H1 (cell line): ENCODE results near the gene SLC9C1. TPM values are rescaled to one million over a fixed set of nuclear protein-coding genes. Genes with fewer than 3 reads are reported as not detected.

Source experiments
- CTCF ChIA-PET: fragments of 300-600 bp; sonication (Branson Sonifier 250); formaldehyde crosslinking; loops from one replicate; lab custom pipeline; 2021; ENCODE audit not compliant: partially characterized antibody; lab: Charles Lee
- POLR2A ChIA-PET: fragments of 300-600 bp; sonication (Branson Sonifier 250); formaldehyde crosslinking; loops from one replicate; lab custom pipeline; 2021; ENCODE audit warnings: inconsistent platforms; ENCODE audit not compliant: partially characterized antibody; lab: Charles Lee
- DNase-seq, 2 experiments: peaks; one replicate each; pipeline versions ENCODE4 v3.0.0 to v3.0.0-alpha.2; 2010 to 2022; ENCODE audit warnings: low spot score in 2 of 2, low read depth in 1 of 2, mixed read lengths in 1 of 2
- FAIRE-seq: peaks from 2 replicates; lab custom pipeline; 2011; peaks lifted over from hg19 to GRCh38; lab: Jason Lieb, UNC
- H2AFZ ChIP-seq: 2 replicates; pipeline ENCODE4 v1.8.1; 2012; ENCODE audit warnings: low read length, inconsistent platforms
- H2AK5ac ChIP-seq: 2 replicates; pipeline ENCODE4 v1.6.1; 2013; ENCODE audit warnings: low read depth, low read length
- H2BK120ac ChIP-seq: replicated peaks from 2 replicates; pipeline ENCODE3; 2013; ENCODE audit warnings: low read depth, low read length, inconsistent platforms
- H2BK12ac ChIP-seq: 2 replicates; pipeline ENCODE4 v1.6.1; 2013; ENCODE audit warnings: low read depth, low read length
- H2BK15ac ChIP-seq: 2 replicates; pipeline ENCODE4 v1.6.1; 2013; ENCODE audit warnings: low read length
- H2BK20ac ChIP-seq: 2 replicates; pipeline ENCODE4 v1.6.1; 2013; ENCODE audit warnings: low read length
- H2BK5ac ChIP-seq: 2 replicates; pipeline ENCODE4 v1.6.1; 2013; ENCODE audit warnings: low read depth, low read length
- H3K14ac ChIP-seq: 2 replicates; pipeline ENCODE4 v1.6.1; 2013; ENCODE audit warnings: inconsistent platforms; ENCODE audit not compliant: insufficient read length
- H3K18ac ChIP-seq: 2 replicates; pipeline ENCODE4 v1.6.1; 2013; ENCODE audit warnings: low read length; ENCODE audit errors: extremely low read depth
- H3K23ac ChIP-seq: 2 replicates; pipeline ENCODE4 v1.6.1; 2013; ENCODE audit warnings: inconsistent platforms; ENCODE audit not compliant: insufficient read length
- H3K23me2 ChIP-seq: 2 replicates; pipeline ENCODE4 v1.6.1; 2013; ENCODE audit warnings: low read depth, low read length
- H3K27ac ChIP-seq: 2 replicates; pipeline ENCODE4 v1.6.1; 2011; ENCODE audit warnings: low read depth, low read length, inconsistent platforms
- H3K27me3 ChIP-seq, 4 experiments: replicated peaks in 1 of 4; 1 replicate in 1 of 4; 2 replicates in 3 of 4; pipeline versions ENCODE4 v1.6.1 to v1.8.1; 2011 to 2013; ENCODE audit warnings: low read length in 3 of 4, mild to moderate bottlenecking in 3 of 4, inconsistent platforms in 2 of 4, mixed read lengths in 2 of 4, moderate library complexity in 1 of 4; ENCODE audit not compliant: control insufficient read depth in 3 of 4, insufficient read depth in 3 of 4; ENCODE audit errors: extremely low read depth in 1 of 4
- H3K36me3 ChIP-seq, 4 experiments: 2 replicates each; pipeline versions ENCODE4 v1.6.1 to v1.8.1; 2011 to 2013; ENCODE audit warnings: mild to moderate bottlenecking in 4 of 4, low read length in 3 of 4, moderate library complexity in 2 of 4, control low read depth in 1 of 4, inconsistent platforms in 1 of 4; ENCODE audit not compliant: insufficient read depth in 4 of 4, control insufficient read depth in 2 of 4
- H3K4ac ChIP-seq: replicated peaks from 2 replicates; pipeline ENCODE3; 2013; ENCODE audit warnings: low read length, low read depth, mixed read lengths, inconsistent platforms; ENCODE audit not compliant: insufficient read length
- H3K4me1 ChIP-seq, 4 experiments: replicated peaks in 1 of 4; 1 replicate in 1 of 4; 2 replicates in 3 of 4; pipeline versions ENCODE4 v1.6.1 to v1.8.1; 2011 to 2013; ENCODE audit warnings: low read length in 3 of 4, inconsistent platforms in 2 of 4, mixed read lengths in 1 of 4; ENCODE audit not compliant: insufficient read depth in 4 of 4, control insufficient read depth in 3 of 4
- H3K4me2 ChIP-seq, 2 experiments: 2 replicates each; pipeline versions ENCODE4 v1.6.1 to v1.8.1; 2011 to 2013; ENCODE audit warnings: low read depth in 2 of 2, low read length in 2 of 2, control low read depth in 1 of 2, inconsistent platforms in 1 of 2, mild to moderate bottlenecking in 1 of 2; ENCODE audit not compliant: insufficient read depth in 1 of 2
- H3K4me3 ChIP-seq, 4 experiments: fragments of 200-600, 300-600 bp in 1 of 4; sonication (generic), shearing (Covaris generic), sonication (Bioruptor Twin) in 1 of 4; 2 replicates each; pipeline versions ENCODE4 v1.5.1 to v1.8.1; 2011 to 2016; ENCODE audit warnings: low read length in 4 of 4, low read depth in 3 of 4, control low read depth in 2 of 4, inconsistent platforms in 2 of 4, mild to moderate bottlenecking in 2 of 4, mixed read lengths in 1 of 4, moderate library complexity in 1 of 4; ENCODE audit not compliant: insufficient read depth in 2 of 4; ENCODE audit errors: extremely low read depth in 1 of 4
- H3K56ac ChIP-seq: replicated peaks from 2 replicates; pipeline ENCODE3; 2013; ENCODE audit warnings: low read depth, mild to moderate bottlenecking, mixed read lengths, low read length, inconsistent platforms; ENCODE audit not compliant: insufficient read length
- H3K79me1 ChIP-seq: 2 replicates; pipeline ENCODE4 v1.6.1; 2013; ENCODE audit warnings: low read depth, low read length, control low read depth
- H3K79me2 ChIP-seq, 2 experiments: 2 replicates each; pipeline versions ENCODE4 v1.6.1 to v1.8.1; 2012 to 2013; ENCODE audit warnings: low read length in 2 of 2, mild to moderate bottlenecking in 2 of 2, inconsistent platforms in 1 of 2; ENCODE audit not compliant: insufficient read depth in 2 of 2, control insufficient read depth in 1 of 2
- H3K9ac ChIP-seq, 4 experiments: replicated peaks in 1 of 4; 1 replicate in 1 of 4; 2 replicates in 3 of 4; pipeline versions ENCODE4 v1.6.1 to v1.8.1; 2011 to 2013; ENCODE audit warnings: low read depth in 3 of 4, low read length in 3 of 4, control low read depth in 2 of 4, mild to moderate bottlenecking in 2 of 4, moderate library complexity in 2 of 4, inconsistent platforms in 1 of 4; ENCODE audit errors: extremely low read depth in 1 of 4
- H3K9me3 ChIP-seq, 2 experiments: 2 replicates each; pipeline versions ENCODE4 v1.6.1 to v1.8.1; 2012 to 2013; ENCODE audit warnings: mild to moderate bottlenecking in 2 of 2, moderate library complexity in 2 of 2, control low read depth in 1 of 2, inconsistent platforms in 1 of 2, low read depth in 1 of 2, low read length in 1 of 2, mixed read lengths in 1 of 2; ENCODE audit not compliant: insufficient read depth in 2 of 2
- H4K20me1 ChIP-seq, 2 experiments: replicated peaks in 1 of 2; 2 replicates each; pipeline versions ENCODE3 to v1.8.1; 2011 to 2013; ENCODE audit warnings: inconsistent platforms in 2 of 2, low read length in 2 of 2, mild to moderate bottlenecking in 1 of 2; ENCODE audit not compliant: insufficient read depth in 2 of 2, control insufficient read depth in 1 of 2
- H4K5ac ChIP-seq: 2 replicates; pipeline ENCODE4 v1.6.1; 2013; ENCODE audit warnings: low read length, low read depth, mixed read lengths, inconsistent platforms; ENCODE audit not compliant: insufficient read length
- H4K8ac ChIP-seq: 2 replicates; pipeline ENCODE4 v1.8.0; 2013; ENCODE audit warnings: mild to moderate bottlenecking, moderate library complexity, low read length, inconsistent platforms; ENCODE audit not compliant: insufficient read depth; ENCODE audit errors: extremely low read depth
- H4K91ac ChIP-seq: replicated peaks from 2 replicates; pipeline ENCODE3; 2013; ENCODE audit warnings: low read length, mixed read lengths, inconsistent platforms; ENCODE audit not compliant: insufficient read length
- CEBPB ChIP-seq: IDR thresholded peaks from 2 replicates; pipeline ENCODE4 v1.6.1; 2012; ENCODE audit warnings: low read depth, low read length
- HDAC6 ChIP-seq: IDR thresholded peaks from one replicate; pipeline ENCODE4 v1.7.1; 2012; ENCODE audit warnings: low read depth, mild to moderate bottlenecking, inconsistent platforms, low read length, moderate library complexity
- MAX ChIP-seq: IDR thresholded peaks from 2 replicates; pipeline ENCODE4 v1.6.1; 2012; ENCODE audit warnings: inconsistent platforms
- RNF2 ChIP-seq: fragments of 200-900, 300-1000 bp; sonication (generic); IDR thresholded peaks from 2 replicates; pipeline ENCODE4 v1.7.1; 2016; ENCODE audit warnings: borderline replicate concordance, low read depth, mild to moderate bottlenecking, antibody characterized with exemption, low read length; ENCODE audit not compliant: poor library complexity, severe bottlenecking; ENCODE audit errors: missing control alignments
- SP2 ChIP-seq: IDR thresholded peaks from 2 replicates; pipeline ENCODE4 v1.6.1; 2012; ENCODE audit warnings: mild to moderate bottlenecking, low read length, inconsistent platforms
- TBP ChIP-seq: IDR thresholded peaks from 2 replicates; pipeline ENCODE4 v1.6.1; 2011; ENCODE audit warnings: low read depth, low read length, improper control_type of control experiment
- polyA plus RNA-seq, 7 experiments: library from polyadenylated mRNA; depleted of rRNA in 3 of 7; stranded (reverse) in 5 of 7; unstranded in 2 of 7; fragments of >200 nt in 5 of 7; fragments of 200-250 nt in 2 of 7; gene quantifications; 1 replicate in 5 of 7; 2 replicates in 1 of 7; 4 replicates in 1 of 7; pipeline versions ENCODE4 v1.2.1 to v1.2.3, GENCODE V29; 2011 to 2013; ENCODE audit warnings: missing spikeins in 2 of 7, mixed read lengths in 2 of 7
- total RNA-seq: library from RNA; stranded (reverse); fragmentation: NEBNext Ultra II Directional; extraction: Animal tissue kit (Norgen Biotek cat#: 25700); gene quantifications from 2 replicates; pipeline ENCODE4 v1.2.1, GENCODE V29; 2021

Gene SLC9C1
- total and polyA plus RNA-seq, 2 of the 8 experiments (the other 6 are each of a cell fraction or from before 2014, with no cell fraction given): 0.15 to 0.24 TPM

DNA sequence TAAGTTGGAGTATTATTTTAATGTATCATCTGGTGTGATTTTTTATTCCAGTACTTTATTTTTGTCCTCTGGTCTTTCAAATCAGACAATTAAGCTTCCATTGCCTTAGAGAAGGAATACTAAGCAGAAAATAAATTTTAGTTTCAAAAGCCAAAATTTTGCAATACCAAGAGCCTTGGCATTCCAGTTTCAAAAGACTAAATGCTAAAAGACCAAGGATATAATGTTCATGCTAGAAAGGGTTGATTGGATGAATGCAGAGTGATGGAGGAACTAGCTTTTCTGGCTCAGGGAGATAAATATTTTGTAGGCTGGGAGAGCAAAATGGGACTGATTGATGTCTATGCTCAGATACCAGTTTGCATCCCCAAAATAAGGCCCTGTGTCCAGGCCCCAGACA lies 45.1 kb upstream of the SLC9C1 start:
- Histone ChIP-seq H3K9me3 (no peaks in the 10 kb centered on the region), H3K79me1 (peaks cover 13% of the 10 kb centered on the region), H3K56ac (no peak overlapping the region), H3K4me3 (no peak overlapping the region), H3K27me3 (no peaks in the 10 kb centered on the region), H3K14ac (no peak overlapping the region), H2BK120ac (no peak overlapping the region), H2BK5ac (0 out of 2 replicates have a peak overlapping the region, but pooled peaks have one; percentile 18), H2BK15ac (no peak overlapping the region), H2BK20ac (no peak overlapping the region), H3K27ac (no peak overlapping the region)
- CTCF ChIA-PET: interaction anchor here (0.7 to 1.5 kb wide), 7 partner anchors 17 to 227 kb away, joined by 3 to 10 read pairs (median 4); partner anchors contain the start of gene SLC9C1
- no peak for FAIRE-seq
- TF ChIP-seq CEBPB (no peak), TBP (no peak), SP2 (no peak), MAX (no peak), HDAC6 (no peak), RNF2 (no peak)
- TF ChIP-seq, all 59 proteins: peak for 0
- H2AFZ ChIP-seq: no peak overlapping the region
- peaks cover 0 to 37% (median 15%) of the 10 kb centered on the region in 4 experiments; a peak in 6 of 8 replicates for H3K36me3 ChIP-seq
- peaks cover under 1% of the 10 kb centered on the region; the same call in 1 of the 2 replicates for H3K23me2 ChIP-seq
- H3K79me2 ChIP-seq: peaks cover 40 to 97% of the 10 kb centered on the region in 2 experiments
- no peak for DNase-seq
- H4K20me1 ChIP-seq: peaks cover 0 to 4% of the 10 kb centered on the region in 2 experiments
- no peak overlapping the region for H4K91ac ChIP-seq
- POLR2A ChIA-PET: interaction anchor here (1.5 to 5.1 kb wide), 6 partner anchors 12 to 98 kb away, joined by 3 to 23 read pairs (median 6); no protein-coding TSS in a partner anchor
- H3K4me1 ChIP-seq: peaks cover 2 to 20% (median 15%) of the 10 kb centered on the region in 4 experiments; a peak in 6 of 7 replicates
- no peak overlapping the region for H4K8ac ChIP-seq
- no peak overlapping the region for H3K23ac ChIP-seq
- H3K4ac ChIP-seq: no peak overlapping the region
- H3K9ac ChIP-seq: no peak overlapping the region
- no peak overlapping the region for H3K4me2 ChIP-seq
- no peak overlapping the region for H4K5ac ChIP-seq
- no peak overlapping the region for H2AK5ac ChIP-seq
- H3K18ac ChIP-seq: no peak overlapping the region
- no peak overlapping the region for H2BK12ac ChIP-seq
